HEK293 (cell line): ENCODE measurements around the gene SPECC1.

Experiments used
- CTCF ChIA-PET: fragments of 350-600 bp; formaldehyde crosslinking; extraction: SDS; loops from one replicate; lab custom pipeline; 2021; ENCODE audit warnings: antibody characterized with exemption; lab: Yijun Ruan, JAX
- POLR2A ChIA-PET: fragments of 300-600 bp; formaldehyde crosslinking; extraction: SDS; loops from one replicate; lab custom pipeline; 2020; ENCODE audit warnings: antibody characterized with exemption, inconsistent platforms; lab: Yijun Ruan, JAX
- H3K27ac ChIP-seq: fragments of 200-500 bp; sonication (Bioruptor generic); 2 replicates; pipeline ENCODE4 v1.5.1; 2014; ENCODE audit warnings: low read depth, low read length, control low read depth, inconsistent platforms; ENCODE audit errors: extremely low read depth
- H3K36me3 ChIP-seq, 2 experiments: fragments of 200-500 bp in 1 of 2; sonication (Bioruptor generic) in 1 of 2; 1 replicate in 1 of 2; 2 replicates in 1 of 2; pipeline ENCODE4 v1.5.1; 2014 to 2017; ENCODE audit warnings: inconsistent platforms in 2 of 2, low read length in 2 of 2; ENCODE audit not compliant: control insufficient read depth in 2 of 2, insufficient read depth in 1 of 2
- H3K4me1 ChIP-seq: fragments of 200-500 bp; sonication (Bioruptor generic); 2 replicates; pipeline ENCODE4 v1.5.1; 2014; ENCODE audit warnings: mild to moderate bottlenecking, low read length, inconsistent platforms; ENCODE audit not compliant: control insufficient read depth, insufficient read depth
- H3K4me3 ChIP-seq: 2 replicates; pipeline ENCODE4 v1.5.1; 2011; ENCODE audit warnings: low read depth, mild to moderate bottlenecking, control low read depth, low read length, moderate library complexity
- H3K9me3 ChIP-seq: fragments of 200-500 bp; sonication (Bioruptor generic); 2 replicates; pipeline ENCODE4 v1.5.1; 2014; ENCODE audit warnings: low read depth, low read length, inconsistent platforms; ENCODE audit not compliant: control insufficient read depth, insufficient read depth
- FEZF1 ChIP-seq: fragments of 450-650 bp; formaldehyde crosslinking; IDR thresholded peaks from 2 replicates; pipeline ENCODE4 v1.5.1; 2016; ENCODE audit warnings: missing biosample characterization, missing genetic modification characterization
- GFI1B ChIP-seq: fragments of 450-650 bp; formaldehyde crosslinking; IDR thresholded peaks from 2 replicates; pipeline ENCODE4 v1.5.1; 2016; ENCODE audit warnings: missing biosample characterization, missing genetic modification characterization
- GLI4 ChIP-seq: fragments of 450-650 bp; formaldehyde crosslinking; IDR thresholded peaks from 2 replicates; pipeline ENCODE4 v1.5.1; 2016; ENCODE audit warnings: missing biosample characterization, missing genetic modification characterization
- KLF1 ChIP-seq: fragments of 450-650 bp; formaldehyde crosslinking; IDR thresholded peaks from 2 replicates; pipeline ENCODE4 v1.5.1; 2016; ENCODE audit warnings: missing biosample characterization, missing genetic modification characterization
- SALL2 ChIP-seq: fragments of 450-650 bp; formaldehyde crosslinking; IDR thresholded peaks from 2 replicates; pipeline ENCODE4 v1.5.0; 2017; ENCODE audit warnings: missing biosample characterization, mild to moderate bottlenecking, missing genetic modification characterization, borderline replicate concordance
- TCF7L2 ChIP-seq: IDR thresholded peaks from 2 replicates; pipeline ENCODE4 v1.6.1; 2011; ENCODE audit warnings: low read depth, mild to moderate bottlenecking, inconsistent platforms, low read length, moderate library complexity, borderline replicate concordance
- ZBTB20 ChIP-seq: fragments of 450-650 bp; formaldehyde crosslinking; IDR thresholded peaks from 2 replicates; pipeline ENCODE4 v1.5.1; 2016; ENCODE audit warnings: missing biosample characterization, missing genetic modification characterization
- ZFHX2 ChIP-seq: fragments of 450-650 bp; formaldehyde crosslinking; conservative IDR thresholded peaks from 2 replicates; pipeline ENCODE4 v1.5.1; 2016; ENCODE audit warnings: missing biosample characterization, missing genetic modification characterization
- ZNF114 ChIP-seq: fragments of 450-650 bp; formaldehyde crosslinking; IDR thresholded peaks from 2 replicates; pipeline ENCODE4 v1.5.0; 2017; ENCODE audit warnings: missing biosample characterization, missing genetic modification characterization
- ZNF146 ChIP-seq: fragments of 450-650 bp; formaldehyde crosslinking; IDR thresholded peaks from 2 replicates; pipeline ENCODE4 v1.5.1; 2016; ENCODE audit warnings: missing biosample characterization, missing genetic modification characterization
- ZNF184 ChIP-seq: fragments of 450-650 bp; IDR thresholded peaks from 2 replicates; pipeline ENCODE4 v1.5.1; 2018; ENCODE audit warnings: missing biosample characterization, mild to moderate bottlenecking, missing genetic modification characterization
- ZNF211 ChIP-seq: fragments of 450-650 bp; formaldehyde crosslinking; IDR thresholded peaks from 2 replicates; pipeline ENCODE4 v1.5.1; 2016; ENCODE audit warnings: low read depth, missing biosample characterization, missing genetic modification characterization
- ZNF239 ChIP-seq: fragments of 450-650 bp; formaldehyde crosslinking; IDR thresholded peaks from 2 replicates; pipeline ENCODE4 v1.5.1; 2016; ENCODE audit warnings: missing biosample characterization, missing genetic modification characterization
- ZNF426 ChIP-seq: fragments of 450-650 bp; formaldehyde crosslinking; IDR thresholded peaks from 2 replicates; pipeline ENCODE4 v1.5.1; 2017; ENCODE audit warnings: missing biosample characterization, missing genetic modification characterization, mild to moderate bottlenecking, inconsistent platforms, moderate library complexity
- ZNF433 ChIP-seq: fragments of 450-650 bp; formaldehyde crosslinking; IDR thresholded peaks from 2 replicates; pipeline ENCODE4 v1.5.1; 2016; ENCODE audit warnings: missing biosample characterization, missing genetic modification characterization, low read depth
- ZNF610 ChIP-seq: fragments of 450-650 bp; formaldehyde crosslinking; IDR thresholded peaks from 2 replicates; pipeline ENCODE4 v1.5.1; 2016; ENCODE audit warnings: missing biosample characterization, missing genetic modification characterization, borderline replicate concordance
- ZNF629 ChIP-seq: fragments of 450-650 bp; formaldehyde crosslinking; IDR thresholded peaks from 2 replicates; pipeline ENCODE4 v1.5.1; 2017; ENCODE audit warnings: missing biosample characterization, missing genetic modification characterization
- ZXDB ChIP-seq: fragments of 450-650 bp; formaldehyde crosslinking; IDR thresholded peaks from 2 replicates; pipeline ENCODE4 v1.5.1; 2016; ENCODE audit warnings: missing biosample characterization, missing genetic modification characterization
- TF ChIP-seq, protein P1 (sequence below): fragments of 450-650 bp; formaldehyde crosslinking; conservative IDR thresholded peaks from 2 replicates; pipeline ENCODE4 v1.5.1; 2016; ENCODE audit warnings: low read depth, missing biosample characterization, missing genetic modification characterization
- TF ChIP-seq, protein P2 (sequence below): fragments of 450-650 bp; formaldehyde crosslinking; IDR thresholded peaks from 2 replicates; pipeline ENCODE4 v1.5.1; 2016; ENCODE audit warnings: missing biosample characterization, missing genetic modification characterization
- TF ChIP-seq, protein P3 (sequence below): fragments of 450-650 bp; formaldehyde crosslinking; IDR thresholded peaks from 2 replicates; pipeline ENCODE4 v1.5.1; 2016; ENCODE audit warnings: missing biosample characterization, missing genetic modification characterization, low read depth
- TF ChIP-seq, protein P4 (sequence below): fragments of 450-650 bp; formaldehyde crosslinking; IDR thresholded peaks from 2 replicates; pipeline ENCODE4 v1.5.1; 2016; ENCODE audit warnings: missing biosample characterization, missing genetic modification characterization
- TF ChIP-seq, protein P5 (sequence below): fragments of 450-650 bp; formaldehyde crosslinking; IDR thresholded peaks from 2 replicates; pipeline ENCODE4 v1.5.1; 2017; ENCODE audit warnings: missing biosample characterization, missing genetic modification characterization

SPECC1 gene

DNA sequence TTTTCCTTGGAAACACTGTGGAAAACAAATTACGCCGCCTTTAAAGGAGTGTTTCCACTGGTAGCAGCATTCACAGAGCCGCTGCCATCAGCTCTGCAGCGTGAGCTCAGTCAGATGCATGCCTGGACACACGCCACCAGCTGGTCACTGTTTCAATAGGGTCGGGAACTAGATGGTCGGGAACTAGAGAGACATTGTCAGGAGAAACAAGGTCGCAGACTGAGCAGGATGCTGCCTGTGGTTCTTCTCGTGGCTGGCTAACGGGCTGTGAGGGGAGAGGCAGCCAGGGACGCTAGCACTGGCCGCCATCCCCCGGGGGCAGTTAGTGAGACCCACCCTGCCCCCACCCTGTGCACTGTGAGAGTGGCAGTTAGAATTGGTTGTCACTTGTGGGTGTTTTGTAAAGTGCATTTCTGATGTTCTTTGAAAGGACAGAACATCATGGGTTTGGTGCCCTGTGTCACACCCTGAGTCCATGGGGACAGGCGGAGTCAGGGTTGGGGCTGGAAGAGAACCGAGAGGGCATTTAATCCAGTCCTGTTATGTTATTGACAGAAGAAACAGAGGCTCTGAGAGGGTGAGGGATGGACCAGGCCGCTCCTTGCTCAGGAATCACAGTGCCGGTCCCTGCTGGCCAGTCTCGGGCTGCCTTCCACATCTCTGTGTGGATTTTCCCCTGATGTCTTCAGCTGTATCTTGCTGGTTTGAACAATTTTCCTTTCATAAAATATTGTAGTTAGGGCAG is 86.3 kb downstream of the SPECC1 start (continued):
- TF ChIP-seq, protein P1, sequence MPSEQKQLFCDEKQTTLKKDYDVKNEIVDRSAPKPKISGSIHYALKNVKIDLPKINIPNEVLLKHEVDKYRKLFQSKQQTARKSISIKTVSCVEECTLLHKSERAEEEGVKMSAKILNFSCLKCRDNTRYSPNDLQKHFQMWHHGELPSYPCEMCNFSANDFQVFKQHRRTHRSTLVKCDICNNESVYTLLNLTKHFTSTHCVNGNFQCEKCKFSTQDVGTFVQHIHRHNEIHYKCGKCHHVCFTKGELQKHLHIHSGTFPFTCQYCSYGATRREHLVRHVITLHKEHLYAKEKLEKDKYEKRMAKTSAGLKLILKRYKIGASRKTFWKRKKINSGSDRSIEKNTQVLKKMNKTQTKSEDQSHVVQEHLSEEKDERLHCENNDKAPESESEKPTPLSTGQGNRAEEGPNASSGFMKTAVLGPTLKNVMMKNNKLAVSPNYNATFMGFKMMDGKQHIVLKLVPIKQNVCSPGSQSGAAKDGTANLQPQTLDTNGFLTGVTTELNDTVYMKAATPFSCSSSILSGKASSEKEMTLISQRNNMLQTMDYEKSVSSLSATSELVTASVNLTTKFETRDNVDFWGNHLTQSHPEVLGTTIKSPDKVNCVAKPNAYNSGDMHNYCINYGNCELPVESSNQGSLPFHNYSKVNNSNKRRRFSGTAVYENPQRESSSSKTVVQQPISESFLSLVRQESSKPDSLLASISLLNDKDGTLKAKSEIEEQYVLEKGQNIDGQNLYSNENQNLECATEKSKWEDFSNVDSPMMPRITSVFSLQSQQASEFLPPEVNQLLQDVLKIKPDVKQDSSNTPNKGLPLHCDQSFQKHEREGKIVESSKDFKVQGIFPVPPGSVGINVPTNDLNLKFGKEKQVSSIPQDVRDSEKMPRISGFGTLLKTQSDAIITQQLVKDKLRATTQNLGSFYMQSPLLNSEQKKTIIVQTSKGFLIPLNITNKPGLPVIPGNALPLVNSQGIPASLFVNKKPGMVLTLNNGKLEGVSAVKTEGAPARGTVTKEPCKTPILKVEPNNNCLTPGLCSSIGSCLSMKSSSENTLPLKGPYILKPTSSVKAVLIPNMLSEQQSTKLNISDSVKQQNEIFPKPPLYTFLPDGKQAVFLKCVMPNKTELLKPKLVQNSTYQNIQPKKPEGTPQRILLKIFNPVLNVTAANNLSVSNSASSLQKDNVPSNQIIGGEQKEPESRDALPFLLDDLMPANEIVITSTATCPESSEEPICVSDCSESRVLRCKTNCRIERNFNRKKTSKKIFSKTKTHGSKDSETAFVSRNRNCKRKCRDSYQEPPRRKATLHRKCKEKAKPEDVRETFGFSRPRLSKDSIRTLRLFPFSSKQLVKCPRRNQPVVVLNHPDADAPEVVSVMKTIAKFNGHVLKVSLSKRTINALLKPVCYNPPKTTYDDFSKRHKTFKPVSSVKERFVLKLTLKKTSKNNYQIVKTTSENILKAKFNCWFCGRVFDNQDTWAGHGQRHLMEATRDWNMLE, result no peak
- TF ChIP-seq ZXDB (tag by site-specific recombination), result no peak
- peak; percentile 46 for TF ChIP-seq KLF1 (tag by site-specific recombination)
- TF ChIP-seq, protein P2, sequence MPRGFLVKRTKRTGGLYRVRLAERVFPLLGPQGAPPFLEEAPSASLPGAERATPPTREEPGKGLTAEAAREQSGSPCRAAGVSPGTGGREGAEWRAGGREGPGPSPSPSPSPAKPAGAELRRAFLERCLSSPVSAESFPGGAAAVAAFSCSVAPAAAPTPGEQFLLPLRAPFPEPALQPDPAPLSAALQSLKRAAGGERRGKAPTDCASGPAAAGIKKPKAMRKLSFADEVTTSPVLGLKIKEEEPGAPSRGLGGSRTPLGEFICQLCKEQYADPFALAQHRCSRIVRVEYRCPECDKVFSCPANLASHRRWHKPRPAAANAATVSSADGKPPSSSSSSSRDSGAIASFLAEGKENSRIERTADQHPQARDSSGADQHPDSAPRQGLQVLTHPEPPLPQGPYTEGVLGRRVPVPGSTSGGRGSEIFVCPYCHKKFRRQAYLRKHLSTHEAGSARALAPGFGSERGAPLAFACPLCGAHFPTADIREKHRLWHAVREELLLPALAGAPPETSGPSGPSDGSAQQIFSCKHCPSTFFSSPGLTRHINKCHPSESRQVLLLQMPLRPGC (tag by site-specific recombination), result 0 out of 2 replicates have a peak, but pooled peaks have one; percentile 63
- TF ChIP-seq ZNF629 (tag by site-specific recombination), result no peak
- TF ChIP-seq ZNF184, result no peak

DNA sequence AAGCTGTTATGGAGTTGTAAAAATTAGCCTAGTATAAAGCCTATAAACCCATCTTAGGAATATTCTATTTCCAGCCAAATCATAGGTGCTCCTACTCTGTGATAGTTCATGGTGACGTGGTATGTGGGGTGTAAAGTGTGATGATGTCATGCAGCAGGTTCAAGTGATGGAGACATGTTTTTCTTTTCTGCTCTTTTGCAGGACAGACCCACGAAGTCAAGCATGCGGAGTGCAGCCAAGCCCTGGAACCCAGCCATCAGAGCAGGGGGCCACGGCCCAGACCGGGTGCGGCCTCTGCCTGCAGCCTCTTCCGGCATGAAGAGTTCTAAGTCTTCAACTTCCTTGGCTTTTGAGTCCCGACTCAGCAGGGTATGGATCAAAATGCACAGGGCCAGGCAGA is 87.3 kb downstream of the SPECC1 start:
- H3K4me3 ChIP-seq, result no peak overlapping the region
- no peaks in the 10 kb centered on the region for H3K9me3 ChIP-seq
- no peaks in the 10 kb centered on the region; a peak in 1 of 3 replicates for H3K36me3 ChIP-seq
- H3K27ac ChIP-seq, result no peak overlapping the region
- peaks cover 30% of the 10 kb centered on the region for H3K4me1 ChIP-seq
- POLR2A ChIA-PET, result no interaction called here
- CTCF ChIA-PET, result interaction anchor here (0.6 to 2.0 kb wide), 8 partner anchors 18 to 103 kb away, joined by 3 to 16 read pairs (median 6); partner anchors contain the start of gene SPECC1
- no peak for TF ChIP-seq ZNF211 (tag by site-specific recombination)
- TF ChIP-seq ZNF114 (tag by site-specific recombination), result no peak
- no peak for TF ChIP-seq ZNF433 (tag by site-specific recombination)
- no peak for TF ChIP-seq GFI1B
- TF ChIP-seq ZNF426 (tag by site-specific recombination), result no peak
- TF ChIP-seq, protein P3, sequence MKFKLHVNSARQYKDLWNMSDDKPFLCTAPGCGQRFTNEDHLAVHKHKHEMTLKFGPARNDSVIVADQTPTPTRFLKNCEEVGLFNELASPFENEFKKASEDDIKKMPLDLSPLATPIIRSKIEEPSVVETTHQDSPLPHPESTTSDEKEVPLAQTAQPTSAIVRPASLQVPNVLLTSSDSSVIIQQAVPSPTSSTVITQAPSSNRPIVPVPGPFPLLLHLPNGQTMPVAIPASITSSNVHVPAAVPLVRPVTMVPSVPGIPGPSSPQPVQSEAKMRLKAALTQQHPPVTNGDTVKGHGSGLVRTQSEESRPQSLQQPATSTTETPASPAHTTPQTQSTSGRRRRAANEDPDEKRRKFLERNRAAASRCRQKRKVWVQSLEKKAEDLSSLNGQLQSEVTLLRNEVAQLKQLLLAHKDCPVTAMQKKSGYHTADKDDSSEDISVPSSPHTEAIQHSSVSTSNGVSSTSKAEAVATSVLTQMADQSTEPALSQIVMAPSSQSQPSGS (tag by site-specific recombination), result peak; percentile 64; the same call in 1 of the 2 replicates
- TF ChIP-seq, protein P4, sequence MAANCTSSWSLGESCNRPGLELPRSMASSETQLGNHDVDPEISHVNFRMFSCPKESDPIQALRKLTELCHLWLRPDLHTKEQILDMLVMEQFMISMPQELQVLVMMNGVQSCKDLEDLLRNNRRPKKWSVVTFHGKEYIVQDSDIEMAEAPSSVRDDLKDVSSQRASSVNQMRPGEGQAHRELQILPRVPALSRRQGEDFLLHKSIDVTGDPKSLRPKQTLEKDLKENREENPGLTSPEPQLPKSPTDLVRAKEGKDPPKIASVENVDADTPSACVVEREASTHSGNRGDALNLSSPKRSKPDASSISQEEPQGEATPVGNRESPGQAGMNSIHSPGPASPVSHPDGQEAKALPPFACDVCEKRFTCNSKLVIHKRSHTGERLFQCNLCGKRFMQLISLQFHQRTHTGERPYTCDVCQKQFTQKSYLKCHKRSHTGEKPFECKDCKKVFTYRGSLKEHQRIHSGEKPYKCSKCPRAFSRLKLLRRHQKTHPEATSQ (tag by site-specific recombination), result no peak
- no peak for TF ChIP-seq SALL2
- no peak for TF ChIP-seq TCF7L2
- TF ChIP-seq, protein P5, sequence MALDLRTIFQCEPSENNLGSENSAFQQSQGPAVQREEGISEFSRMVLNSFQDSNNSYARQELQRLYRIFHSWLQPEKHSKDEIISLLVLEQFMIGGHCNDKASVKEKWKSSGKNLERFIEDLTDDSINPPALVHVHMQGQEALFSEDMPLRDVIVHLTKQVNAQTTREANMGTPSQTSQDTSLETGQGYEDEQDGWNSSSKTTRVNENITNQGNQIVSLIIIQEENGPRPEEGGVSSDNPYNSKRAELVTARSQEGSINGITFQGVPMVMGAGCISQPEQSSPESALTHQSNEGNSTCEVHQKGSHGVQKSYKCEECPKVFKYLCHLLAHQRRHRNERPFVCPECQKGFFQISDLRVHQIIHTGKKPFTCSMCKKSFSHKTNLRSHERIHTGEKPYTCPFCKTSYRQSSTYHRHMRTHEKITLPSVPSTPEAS (tag by site-specific recombination), result no peak
- peak; percentile 70 for TF ChIP-seq FEZF1 (tag by site-specific recombination)
- TF ChIP-seq ZNF146, result no peak
- TF ChIP-seq ZFHX2 (tag by site-specific recombination), result no peak
- no peak for TF ChIP-seq ZNF239 (tag by site-specific recombination)
- no peak for TF ChIP-seq ZNF610 (tag by site-specific recombination)
- TF ChIP-seq GLI4, result no peak
- no peak for TF ChIP-seq ZBTB20 (tag by site-specific recombination)
